IPS-18c (cell line): ENCODE measurements around the gene KDM7A.
"Not testable (repeated sequence)": the region's sequence is repeated elsewhere in the genome, so short reads cannot be mapped to it uniquely, and the experiment has no call there.

ENCODE experiments used
- H3K4me3 ChIP-seq: 2 replicates; pipeline ENCODE4 v1.7.0; 2013; ENCODE audit warnings: low read depth, mild to moderate bottlenecking, low read length, moderate library complexity; ENCODE audit not compliant: insufficient read depth
- H3K9me3 ChIP-seq: one replicate; pipeline ENCODE4 v1.6.1; 2013; ENCODE audit warnings: mild to moderate bottlenecking, low read length, moderate library complexity; ENCODE audit not compliant: control insufficient read depth, insufficient read depth

Gene KDM7A

DNA sequence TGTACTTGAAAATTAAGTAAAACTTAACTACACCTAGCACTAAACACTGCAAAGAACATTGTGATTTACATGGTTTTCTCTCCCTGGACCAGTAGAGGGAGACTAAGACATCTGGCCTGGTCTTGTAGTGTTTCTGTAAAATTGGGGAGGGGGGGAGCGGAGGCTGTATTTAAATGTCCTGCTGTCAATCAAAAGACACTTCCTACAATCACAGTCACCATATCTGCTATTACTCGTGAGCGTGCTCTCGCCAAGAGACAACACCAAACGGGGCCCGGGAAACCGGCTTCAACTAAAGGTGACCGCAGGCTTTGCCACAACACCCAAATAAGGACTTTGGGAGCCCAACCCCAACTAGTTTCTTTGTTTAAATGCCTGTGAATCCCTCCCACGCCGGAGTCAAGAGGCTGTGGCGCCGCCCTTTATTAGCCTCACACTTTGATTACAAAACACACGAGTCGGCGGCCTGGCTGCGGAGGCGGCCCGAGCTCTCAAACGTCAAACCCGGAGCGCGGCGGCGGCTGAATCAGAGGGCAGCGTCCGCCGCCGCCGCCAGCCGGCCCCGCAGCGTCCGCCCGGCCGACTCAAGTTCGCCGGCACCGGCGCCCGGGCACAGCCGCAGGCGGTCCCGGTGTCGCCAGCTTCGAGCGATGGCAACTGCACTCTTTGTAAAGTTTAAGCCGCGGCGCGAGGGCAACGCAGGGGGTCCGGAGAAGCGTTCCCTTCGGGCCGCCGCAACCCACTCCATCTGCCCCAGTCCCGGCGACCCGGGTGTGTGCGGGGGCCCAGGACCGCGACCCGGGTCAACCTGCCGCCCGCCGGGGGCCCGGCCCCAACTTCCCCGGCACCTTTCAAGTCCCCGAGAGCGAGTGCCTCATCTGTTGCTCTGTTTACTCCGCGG is 1.3 kb downstream of the KDM7A start:
- Histone ChIP-seq H3K9me3 (no peaks in the 10 kb centered on the region), H3K4me3 (peak overlapping the region; percentile 45)

- H3K4me3 ChIP-seq = no peak overlapping the region
- H3K9me3 ChIP-seq = no peaks in the 10 kb centered on the region
Observed at GRCh38 chr7:140174217-140174616, 2.6 kb downstream of the KDM7A start.

GRCh38 chr7:140170375-140170774 is 6.4 kb downstream of the KDM7A start:
- H3K4me3 ChIP-seq = no peak overlapping the region
- H3K9me3 ChIP-seq = no peaks in the 10 kb centered on the region

- H3K9me3 ChIP-seq = no peaks in the 10 kb centered on the region
- H3K4me3 ChIP-seq = no peak overlapping the region
Observed at GRCh38 chr7:140168816-140169215, 8.0 kb downstream of the KDM7A start.

- Histone ChIP-seq H3K4me3 (no peak overlapping the region), H3K9me3 (no peaks in the 10 kb centered on the region)
Observed at GRCh38 chr7:140165422-140165821, 11.4 kb downstream of the KDM7A start.

- H3K9me3 ChIP-seq, H3K4me3 ChIP-seq: not testable (repeated sequence)
Observed at GRCh38 chr7:140162081-140162480, 14.7 kb downstream of the KDM7A start.

- H3K4me3 ChIP-seq = no peak overlapping the region
- no peaks in the 10 kb centered on the region for H3K9me3 ChIP-seq
Observed at GRCh38 chr7:140161047-140161446, 15.7 kb downstream of the KDM7A start.

DNA sequence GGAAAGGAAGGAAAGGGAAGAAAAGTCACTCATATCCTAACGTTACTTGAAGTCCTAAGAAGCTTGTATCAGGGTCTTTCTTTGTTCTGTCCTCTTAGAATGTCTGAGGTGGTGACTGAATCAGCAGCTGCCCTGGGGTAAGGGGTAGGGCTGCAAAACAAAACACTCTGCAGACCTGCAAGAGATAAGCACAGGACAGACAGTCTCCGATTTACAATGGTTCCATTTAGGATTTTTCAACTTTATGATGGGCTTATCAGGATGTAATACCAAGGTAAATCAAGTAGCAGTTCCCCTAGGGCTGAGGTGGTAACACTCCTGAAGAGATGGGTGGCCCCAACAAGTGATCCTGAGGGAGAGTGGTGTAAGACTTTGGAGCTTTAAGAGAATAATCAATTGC is 16.5 kb downstream of the KDM7A start:
- Histone ChIP-seq H3K4me3 (no peak overlapping the region), H3K9me3 (no peaks in the 10 kb centered on the region)

DNA sequence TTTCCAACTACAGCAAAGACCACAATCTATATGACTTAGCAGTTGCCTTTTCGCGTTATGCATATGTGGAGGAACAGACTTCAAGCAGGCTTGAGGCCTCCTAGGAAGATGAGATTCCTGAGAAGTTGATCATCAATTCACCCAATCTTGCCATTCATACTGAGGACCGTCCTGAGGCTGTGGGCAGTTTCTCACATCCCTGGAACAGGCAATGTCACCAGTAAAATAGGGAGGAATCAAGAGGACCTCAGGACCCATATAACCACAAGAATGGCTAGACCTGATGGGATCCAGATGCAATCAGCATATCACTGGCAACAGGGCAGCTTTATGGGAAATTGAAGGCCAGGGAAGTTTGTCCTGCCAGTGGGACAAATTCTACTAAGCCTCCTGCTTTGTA is 17.3 kb downstream of the KDM7A start:
- Histone ChIP-seq H3K9me3 (no peaks in the 10 kb centered on the region), H3K4me3 (no peak overlapping the region)

DNA sequence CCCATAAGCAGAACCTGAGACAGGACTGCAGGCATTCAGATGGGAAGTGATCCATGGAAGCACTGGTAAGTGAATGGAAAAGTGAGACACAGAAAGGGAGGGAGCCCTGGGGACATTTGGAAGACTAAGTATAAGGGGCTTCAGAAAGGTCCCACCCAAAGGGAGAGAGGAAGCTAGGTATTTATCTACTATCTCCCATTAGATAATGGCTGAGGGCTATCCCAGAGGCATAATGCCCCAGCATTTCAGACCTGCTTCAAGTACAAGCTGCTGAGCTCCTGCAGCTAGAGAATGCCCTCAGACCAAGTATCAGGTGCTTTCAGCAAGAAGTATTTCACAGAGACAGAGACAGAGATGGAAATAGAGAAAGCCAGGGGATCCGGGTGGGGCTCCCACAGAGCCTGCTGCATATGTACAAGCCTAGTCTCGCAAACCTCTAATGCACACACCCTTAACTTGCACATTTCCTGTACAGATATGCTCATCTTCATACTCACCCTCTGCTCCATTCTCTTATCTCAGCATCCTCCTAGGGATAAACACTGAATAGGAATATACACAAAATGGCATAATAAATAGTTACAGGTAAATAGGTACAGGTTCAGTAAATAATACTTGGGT is 20.2 kb downstream of the KDM7A start:
- H3K4me3 ChIP-seq = no peak overlapping the region
- H3K9me3 ChIP-seq = no peaks in the 10 kb centered on the region

DNA sequence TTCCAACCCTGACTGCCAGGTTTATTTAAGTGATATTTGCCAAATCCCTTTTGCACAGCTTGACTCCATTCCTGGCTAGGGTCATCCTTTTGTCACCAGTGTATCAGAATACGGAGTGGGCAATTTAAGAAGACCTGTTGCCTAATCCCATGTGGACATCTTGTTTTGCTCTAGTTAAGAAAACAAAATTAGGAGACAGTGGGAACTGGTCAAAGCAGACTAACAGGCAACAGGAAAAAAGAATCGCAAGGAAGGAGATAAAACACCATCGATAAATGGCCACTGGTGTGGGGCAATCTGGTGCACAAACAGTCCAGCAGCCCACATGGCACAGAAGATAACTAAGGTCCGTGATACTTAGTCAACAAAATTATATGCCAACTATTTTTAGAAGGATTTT is 21.4 kb downstream of the KDM7A start:
- Histone ChIP-seq H3K4me3 (no peak overlapping the region), H3K9me3 (no peaks in the 10 kb centered on the region)

DNA sequence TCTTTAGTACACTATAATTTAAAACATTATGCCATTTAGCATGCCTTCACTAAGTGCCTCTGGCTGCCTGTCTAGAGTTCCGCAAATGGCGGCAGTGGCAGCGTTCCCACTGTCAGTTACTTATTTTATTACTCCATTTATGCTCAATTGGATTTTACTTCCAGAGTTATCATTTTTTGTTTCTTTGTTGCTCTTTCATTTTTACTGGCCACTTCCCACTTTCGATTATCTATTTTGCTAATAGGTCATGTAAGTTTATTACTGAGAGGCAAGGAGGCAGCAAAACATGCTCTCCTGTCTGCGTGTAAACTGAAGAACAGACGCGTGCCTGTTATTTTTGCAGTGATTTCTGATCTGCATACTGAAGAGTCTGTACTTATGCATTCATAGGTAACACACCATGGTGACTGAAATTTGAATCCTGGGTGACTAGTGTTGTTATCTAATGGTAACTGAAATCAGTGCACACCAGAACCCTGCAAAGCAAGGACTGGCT is 23.1 kb downstream of the KDM7A start:
- Histone ChIP-seq H3K4me3 (no peak overlapping the region), H3K9me3 (no peaks in the 10 kb centered on the region)

GRCh38 chr7:140146574-140146973 is 30.2 kb downstream of the KDM7A start:
- Histone ChIP-seq H3K9me3 (no peaks in the 10 kb centered on the region), H3K4me3 (no peak overlapping the region)

- H3K9me3 ChIP-seq = no peaks in the 10 kb centered on the region
- no peak overlapping the region for H3K4me3 ChIP-seq
Observed at GRCh38 chr7:140145709-140146108, 31.1 kb downstream of the KDM7A start.

DNA sequence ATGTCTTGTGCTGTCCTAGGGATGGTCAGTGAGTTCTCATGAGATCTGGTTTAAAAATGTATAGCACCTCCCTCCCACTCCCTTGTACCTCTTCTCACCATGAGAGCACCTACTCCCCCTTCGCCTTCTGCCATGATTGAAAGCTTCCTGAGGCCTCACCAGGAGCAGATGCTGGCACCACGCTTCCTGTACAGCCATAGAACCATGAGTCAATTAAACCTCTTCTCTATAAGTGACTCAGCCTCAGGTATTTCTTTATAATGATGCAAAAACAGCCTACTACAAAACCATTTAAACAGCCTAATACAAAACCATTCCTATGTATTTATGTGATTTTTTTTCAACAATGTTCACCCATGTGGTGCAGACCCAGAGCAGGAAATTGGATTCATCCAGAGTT is 32.0 kb downstream of the KDM7A start:
- no peaks in the 10 kb centered on the region for H3K9me3 ChIP-seq

DNA sequence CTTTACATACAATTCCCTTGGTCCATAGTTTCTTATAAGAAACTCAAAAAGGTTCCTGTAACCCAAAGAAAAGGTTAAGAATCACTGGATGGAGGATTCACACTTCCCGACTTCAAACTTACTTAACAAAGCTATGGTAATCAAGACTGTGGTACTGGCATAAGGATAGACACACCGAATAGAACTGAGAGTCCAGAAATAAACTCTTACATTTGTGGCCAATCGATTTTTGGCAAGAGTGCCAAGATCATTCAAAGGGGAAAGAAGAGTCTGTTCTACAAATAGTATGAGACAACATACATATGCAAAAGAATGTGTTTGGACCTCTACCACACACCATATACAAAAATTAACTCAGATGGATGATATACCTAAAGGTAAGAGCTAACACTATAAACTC is 32.8 kb downstream of the KDM7A start:
- H3K4me3 ChIP-seq = no peak overlapping the region
- no peaks in the 10 kb centered on the region for H3K9me3 ChIP-seq

More for the DNA sequence above, 32.0 kb downstream of the KDM7A start:
- no peak overlapping the region for H3K4me3 ChIP-seq

GRCh38 chr7:140142031-140142430 is 34.8 kb downstream of the KDM7A start:
- H3K4me3 ChIP-seq = no peak overlapping the region

DNA sequence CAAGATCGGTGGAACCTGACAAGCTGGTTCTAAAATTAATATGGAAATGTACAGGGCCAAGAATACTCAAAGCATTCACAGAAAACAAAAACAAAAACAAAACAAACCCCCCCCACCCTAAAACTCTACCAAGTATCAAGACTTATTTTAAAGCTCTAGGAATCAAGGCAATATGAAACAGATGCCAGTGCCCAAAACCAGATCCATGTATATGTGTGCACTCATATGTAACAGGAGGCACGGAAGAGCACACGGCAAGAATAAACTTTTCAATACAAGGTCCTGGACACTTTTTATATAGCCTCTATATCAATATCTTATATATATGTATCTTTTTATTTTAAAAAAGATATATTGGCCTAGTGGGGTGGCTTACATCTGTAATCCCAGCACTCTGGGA is 35.5 kb downstream of the KDM7A start:
- Histone ChIP-seq H3K9me3 (no peaks in the 10 kb centered on the region), H3K4me3 (no peak overlapping the region)

More at GRCh38 chr7:140142031-140142430, 34.8 kb downstream of the KDM7A start:
- H3K9me3 ChIP-seq = no peaks in the 10 kb centered on the region
